ENCODE results near the gene CTSC.
"Not testable (repeated sequence)": the region's sequence is repeated elsewhere in the genome, so short reads cannot be mapped to it uniquely, and the experiment has no call there.

The CTSC gene

GRCh38 chr11:88329563-88330250, 7.8 kb downstream of the CTSC start:
- no peak overlapping the region for H3K27ac ChIP-seq
- TF ChIP-seq, protein P1, sequence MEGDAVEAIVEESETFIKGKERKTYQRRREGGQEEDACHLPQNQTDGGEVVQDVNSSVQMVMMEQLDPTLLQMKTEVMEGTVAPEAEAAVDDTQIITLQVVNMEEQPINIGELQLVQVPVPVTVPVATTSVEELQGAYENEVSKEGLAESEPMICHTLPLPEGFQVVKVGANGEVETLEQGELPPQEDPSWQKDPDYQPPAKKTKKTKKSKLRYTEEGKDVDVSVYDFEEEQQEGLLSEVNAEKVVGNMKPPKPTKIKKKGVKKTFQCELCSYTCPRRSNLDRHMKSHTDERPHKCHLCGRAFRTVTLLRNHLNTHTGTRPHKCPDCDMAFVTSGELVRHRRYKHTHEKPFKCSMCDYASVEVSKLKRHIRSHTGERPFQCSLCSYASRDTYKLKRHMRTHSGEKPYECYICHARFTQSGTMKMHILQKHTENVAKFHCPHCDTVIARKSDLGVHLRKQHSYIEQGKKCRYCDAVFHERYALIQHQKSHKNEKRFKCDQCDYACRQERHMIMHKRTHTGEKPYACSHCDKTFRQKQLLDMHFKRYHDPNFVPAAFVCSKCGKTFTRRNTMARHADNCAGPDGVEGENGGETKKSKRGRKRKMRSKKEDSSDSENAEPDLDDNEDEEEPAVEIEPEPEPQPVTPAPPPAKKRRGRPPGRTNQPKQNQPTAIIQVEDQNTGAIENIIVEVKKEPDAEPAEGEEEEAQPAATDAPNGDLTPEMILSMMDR (IDR thresholded peaks at IDR 0.05): no peak
- TF ChIP-seq ZFX (IDR thresholded peaks at IDR 0.05; ENCODE audit: borderline replicate concordance): no peak

GRCh38 chr11:88327462-88328143, 9.9 kb downstream of the CTSC start:
- no peak for TF ChIP-seq ZFX (IDR thresholded peaks at IDR 0.05; ENCODE audit: borderline replicate concordance)
- TF ChIP-seq, protein P1 (IDR thresholded peaks at IDR 0.05): no peak
- no peak overlapping the region for H3K27ac ChIP-seq

- TF ChIP-seq, protein P1 (IDR thresholded peaks at IDR 0.05): no peak
- no peak for TF ChIP-seq ZFX (IDR thresholded peaks at IDR 0.05; ENCODE audit: borderline replicate concordance)
- H3K27ac ChIP-seq: no peak overlapping the region
These were observed 10.5 kb downstream of the CTSC start for GRCh38 chr11:88327061-88327460.

- no peak for TF ChIP-seq ZFX (IDR thresholded peaks at IDR 0.05; ENCODE audit: borderline replicate concordance)
- TF ChIP-seq, protein P1 (IDR thresholded peaks at IDR 0.05): no peak
- no peak overlapping the region for H3K27ac ChIP-seq
These were observed 11.4 kb downstream of the CTSC start for GRCh38 chr11:88326099-88326498.

DNA sequence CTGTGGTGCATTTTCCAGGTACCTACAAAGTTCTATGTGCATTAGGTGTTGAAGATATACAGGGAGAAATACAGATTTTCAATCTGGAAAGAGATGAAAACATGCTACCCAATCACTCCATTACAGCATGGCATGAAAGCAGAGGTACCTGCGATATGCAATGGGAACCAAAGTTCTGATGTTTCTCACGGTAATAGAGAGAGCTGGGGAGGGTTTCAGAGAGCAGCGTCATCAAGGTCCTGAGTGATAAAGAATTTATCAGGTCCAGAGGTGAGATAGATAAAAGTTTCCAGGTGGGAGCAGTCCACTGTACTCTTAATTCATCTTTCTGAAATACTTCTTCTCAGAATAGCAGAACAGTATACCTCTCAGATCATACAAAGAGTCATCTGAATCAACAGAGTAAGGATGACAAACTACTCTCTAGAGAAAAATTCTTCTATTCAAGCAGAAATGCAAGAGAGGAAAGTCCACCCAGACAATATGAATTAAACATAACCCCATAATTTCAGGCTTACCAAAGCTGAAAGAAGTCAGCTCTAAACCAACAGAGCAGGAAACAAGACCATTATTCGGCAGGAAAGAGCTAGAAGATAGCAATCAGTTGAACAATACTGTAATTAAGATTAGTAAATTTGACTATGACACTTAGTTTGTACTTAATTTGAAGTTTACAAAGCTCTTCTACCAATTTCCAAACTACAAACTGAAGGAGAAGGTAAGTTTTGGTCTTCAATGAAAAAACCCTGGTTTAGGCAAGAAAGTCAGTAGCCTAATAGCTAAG, 12.8 kb downstream of the CTSC start:
- no peak for TF ChIP-seq ZFX (IDR thresholded peaks at IDR 0.05; ENCODE audit: borderline replicate concordance)
- TF ChIP-seq, protein P1 (IDR thresholded peaks at IDR 0.05): no peak
- no peak overlapping the region for H3K27ac ChIP-seq

GRCh38 chr11:88322881-88323280, 14.7 kb downstream of the CTSC start:
- not testable (repeated sequence) for H3K27ac ChIP-seq

GRCh38 chr11:88321412-88321811, 16.1 kb downstream of the CTSC start:
- not testable (repeated sequence) for H3K27ac ChIP-seq

DNA sequence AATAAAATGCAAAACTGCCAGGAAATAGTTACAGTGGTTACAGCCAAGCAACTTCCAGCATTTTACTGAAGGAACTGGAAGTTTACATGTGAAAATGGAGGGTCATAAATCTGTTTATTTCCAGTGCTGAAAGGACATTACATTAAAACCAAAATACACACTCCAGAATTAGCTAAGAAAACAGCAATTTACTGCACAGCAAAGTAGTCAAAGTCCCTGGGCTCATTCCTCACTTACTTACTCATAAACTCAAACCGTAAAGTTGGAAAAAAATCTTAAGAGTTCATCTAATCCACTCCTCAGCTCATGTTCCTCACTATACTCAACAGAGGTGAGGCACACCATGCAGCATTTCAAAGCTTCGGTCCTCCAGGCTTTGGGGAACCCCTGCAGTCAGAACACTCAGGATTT, 17.4 kb downstream of the CTSC start:
- TF ChIP-seq, protein P1 (IDR thresholded peaks at IDR 0.05): no peak
- TF ChIP-seq ZFX (IDR thresholded peaks at IDR 0.05; ENCODE audit: borderline replicate concordance): no peak
- H3K27ac ChIP-seq: no peak overlapping the region

All from 22Rv1 (cell line).